Left forelimb (tissue), 1 donor: ENCODE measurements around the gene CCDC8.
A peak's percentile ranks its signal among the peaks of the same experiment; 100 is the strongest.
"Not testable (repeated sequence)": the region's sequence is repeated elsewhere in the genome, so short reads cannot be mapped to it uniquely, and the experiment has no call there.

ENCODE experiments used
- DNase-seq: peaks from one replicate; pipeline ENCODE4 v3.0.0-alpha.2; 2018; ENCODE audit warnings: low spot score

Gene CCDC8

GRCh38 chr19:46428239-46429135 is 15.1 kb upstream of the CCDC8 start, which contains the start of gene PNMA8C:
TSS of gene PNMA8C (minus strand) at chr19:46428936. CDS start at chr19:46428359, 577 bp downstream.
- DNase-seq: peak; percentile 77

- DNase-seq: no peak
These were observed 14.2 kb upstream of the CCDC8 start for GRCh38 chr19:46427518-46428045.

- DNase-seq: peak; percentile 86
These were observed 13.3 kb upstream of the CCDC8 start for GRCh38 chr19:46426506-46427162.

GRCh38 chr19:46426035-46426505 is 12.7 kb upstream of the CCDC8 start:
- DNase-seq: no peak

- DNase-seq: no peak
These were observed 9.8 kb upstream of the CCDC8 start for GRCh38 chr19:46423188-46423587.

GRCh38 chr19:46422344-46422743 is 9.0 kb upstream of the CCDC8 start:
- DNase-seq: no peak

GRCh38 chr19:46420056-46420455 is 6.7 kb upstream of the CCDC8 start:
- DNase-seq: no peak

- DNase-seq: peak; percentile 97
These were observed 2.7 kb upstream of the CCDC8 start for GRCh38 chr19:46415804-46416709.

GRCh38 chr19:46414899-46415298 is 1.5 kb upstream of the CCDC8 start:
- not testable (repeated sequence) for DNase-seq

- DNase-seq: no peak
These were observed 608 bp downstream of the CCDC8 start for GRCh38 chr19:46412650-46413261.

- no peak for DNase-seq
These were observed 1.3 kb downstream of the CCDC8 start for GRCh38 chr19:46411925-46412649.

GRCh38 chr19:46411088-46411924 is 2.1 kb downstream of the CCDC8 start:
- DNase-seq: no peak

- no peak for DNase-seq
These were observed 2.9 kb downstream of the CCDC8 start for GRCh38 chr19:46410205-46411087.

- no peak for DNase-seq
These were observed 4.2 kb downstream of the CCDC8 start for GRCh38 chr19:46409191-46409590.

GRCh38 chr19:46408664-46409039 is 4.7 kb downstream of the CCDC8 start:
- DNase-seq: no peak

GRCh38 chr19:46407856-46408663 is 5.3 kb downstream of the CCDC8 start:
- DNase-seq: no peak

- DNase-seq: no peak
These were observed 6.4 kb downstream of the CCDC8 start for GRCh38 chr19:46406976-46407375.
